WI38 (cell line): Measurements from ENCODE around the gene SFI1.

Experiments used
- H3K4me3 ChIP-seq: 2 replicates; pipeline ENCODE4 v1.5.1; 2011; ENCODE audit warnings: low read depth, mild to moderate bottlenecking, control low read depth, low read length
- CTCF ChIP-seq: IDR thresholded peaks from 2 replicates; pipeline ENCODE4 v1.5.1; 2012; ENCODE audit warnings: low read depth, mild to moderate bottlenecking, control low read depth, low read length

SFI1 gene

GRCh38 chr22:31615940-31616314 lies 119.6 kb downstream of the SFI1 start:
- no peak overlapping the region for H3K4me3 ChIP-seq
- TF ChIP-seq CTCF = no peak

- no peak overlapping the region for H3K4me3 ChIP-seq
- no peak for TF ChIP-seq CTCF
Measured at GRCh38 chr22:31616315-31616980, 120.1 kb downstream of the SFI1 start.

GRCh38 chr22:31618057-31618456 lies 121.7 kb downstream of the SFI1 start:
- H3K4me3 ChIP-seq = no peak overlapping the region
- no peak for TF ChIP-seq CTCF

GRCh38 chr22:31618471-31619176 lies 122.3 kb downstream of the SFI1 start:
- no peak overlapping the region for H3K4me3 ChIP-seq
- no peak for TF ChIP-seq CTCF

- no peak for TF ChIP-seq CTCF
- H3K4me3 ChIP-seq = no peak overlapping the region
Measured at GRCh38 chr22:31619611-31620300, 123.4 kb downstream of the SFI1 start.

- no peak overlapping the region for H3K4me3 ChIP-seq
- TF ChIP-seq CTCF = no peak
Measured at GRCh38 chr22:31620756-31621480, 124.6 kb downstream of the SFI1 start.
